ENCODE measurements around the gene SYNM.

DNA sequence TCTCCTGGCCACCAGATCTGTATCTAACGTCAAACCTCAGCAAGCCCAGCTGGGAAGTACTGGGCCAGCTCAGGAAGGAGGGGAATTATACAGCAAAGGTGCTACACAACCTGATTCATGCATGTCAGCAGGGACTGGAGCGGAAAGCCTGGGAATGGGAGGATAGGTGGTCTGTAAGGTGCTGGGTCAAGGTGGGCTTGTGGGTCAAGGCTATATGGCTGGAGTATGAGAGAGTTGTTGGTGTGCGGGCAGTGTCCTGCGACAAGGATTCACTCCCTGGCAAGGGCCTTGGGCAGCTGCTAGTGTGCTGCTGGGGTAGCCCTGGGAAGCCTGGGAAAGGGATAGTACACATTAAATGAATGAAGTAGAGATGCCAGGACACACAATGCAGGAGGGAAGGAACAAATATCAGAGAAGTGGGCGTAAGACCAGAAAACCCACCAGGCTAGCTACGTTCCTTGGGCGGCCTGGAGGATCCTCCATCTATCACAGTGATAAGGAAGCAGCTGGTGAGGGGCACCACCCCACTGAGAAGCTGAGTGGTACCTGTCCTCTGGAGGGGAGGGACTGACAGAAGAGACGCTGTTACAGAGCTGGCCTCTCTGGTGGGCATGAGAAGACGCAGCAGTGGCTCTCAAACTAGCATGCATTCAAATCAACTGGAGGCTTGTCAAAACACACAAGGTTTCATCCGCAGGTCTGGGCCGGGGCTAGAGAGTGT lies 8.5 kb upstream of the SYNM start:
- TF ChIP-seq, protein P1, sequence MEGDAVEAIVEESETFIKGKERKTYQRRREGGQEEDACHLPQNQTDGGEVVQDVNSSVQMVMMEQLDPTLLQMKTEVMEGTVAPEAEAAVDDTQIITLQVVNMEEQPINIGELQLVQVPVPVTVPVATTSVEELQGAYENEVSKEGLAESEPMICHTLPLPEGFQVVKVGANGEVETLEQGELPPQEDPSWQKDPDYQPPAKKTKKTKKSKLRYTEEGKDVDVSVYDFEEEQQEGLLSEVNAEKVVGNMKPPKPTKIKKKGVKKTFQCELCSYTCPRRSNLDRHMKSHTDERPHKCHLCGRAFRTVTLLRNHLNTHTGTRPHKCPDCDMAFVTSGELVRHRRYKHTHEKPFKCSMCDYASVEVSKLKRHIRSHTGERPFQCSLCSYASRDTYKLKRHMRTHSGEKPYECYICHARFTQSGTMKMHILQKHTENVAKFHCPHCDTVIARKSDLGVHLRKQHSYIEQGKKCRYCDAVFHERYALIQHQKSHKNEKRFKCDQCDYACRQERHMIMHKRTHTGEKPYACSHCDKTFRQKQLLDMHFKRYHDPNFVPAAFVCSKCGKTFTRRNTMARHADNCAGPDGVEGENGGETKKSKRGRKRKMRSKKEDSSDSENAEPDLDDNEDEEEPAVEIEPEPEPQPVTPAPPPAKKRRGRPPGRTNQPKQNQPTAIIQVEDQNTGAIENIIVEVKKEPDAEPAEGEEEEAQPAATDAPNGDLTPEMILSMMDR (IDR thresholded peaks at IDR 0.05), result no peak
- TF ChIP-seq POLR2AphosphoS5 (IDR thresholded peaks at IDR 0.05), result no peak
- no peak for TF ChIP-seq POLR2A (IDR thresholded peaks at IDR 0.05; ENCODE audit: low read depth)
